CD4-positive, alpha-beta T cell treated with Interferon gamma for 1 hour (primary cell): Measurements from ENCODE around the gene ATG7.
"Not testable (repeated sequence)": the region's sequence is repeated elsewhere in the genome, so short reads cannot be mapped to it uniquely, and the experiment has no call there.

Experiments used
- DNase-seq: peaks from one replicate; pipeline ENCODE4 v3.0.0-alpha.2; 2020

Gene ATG7

GRCh38 chr3:11511606-11512005 is 239.4 kb downstream of the ATG7 start:
- DNase-seq, result not testable (repeated sequence)

- DNase-seq, result not testable (repeated sequence)
These were observed 241.1 kb downstream of the ATG7 start for GRCh38 chr3:11513125-11513816.

GRCh38 chr3:11513817-11514135 is 241.6 kb downstream of the ATG7 start:
- no peak for DNase-seq

GRCh38 chr3:11514191-11514821 is 242.1 kb downstream of the ATG7 start:
- DNase-seq, result no peak

- no peak for DNase-seq
These were observed 245.4 kb downstream of the ATG7 start for GRCh38 chr3:11517601-11518000.

- no peak for DNase-seq
These were observed 249.0 kb downstream of the ATG7 start for GRCh38 chr3:11521167-11521566.

- no peak for DNase-seq
These were observed 250.2 kb downstream of the ATG7 start for GRCh38 chr3:11522398-11522715.

GRCh38 chr3:11522953-11523571 is 250.9 kb downstream of the ATG7 start:
- DNase-seq, result no peak

GRCh38 chr3:11523572-11524101 is 251.4 kb downstream of the ATG7 start:
- no peak for DNase-seq

- not testable (repeated sequence) for DNase-seq
These were observed 253.9 kb downstream of the ATG7 start for GRCh38 chr3:11526121-11526520.

- no peak for DNase-seq
These were observed 257.1 kb downstream of the ATG7 start for GRCh38 chr3:11529281-11529680.

GRCh38 chr3:11530153-11530721 is 258.0 kb downstream of the ATG7 start:
- DNase-seq, result no peak

GRCh38 chr3:11532931-11533391 is 260.8 kb downstream of the ATG7 start:
- no peak for DNase-seq

GRCh38 chr3:11534011-11534792 is 262.0 kb downstream of the ATG7 start:
- no peak for DNase-seq

GRCh38 chr3:11534793-11535101 is 262.6 kb downstream of the ATG7 start:
- no peak for DNase-seq

GRCh38 chr3:11535243-11535960 is 263.2 kb downstream of the ATG7 start:
- DNase-seq, result no peak

- no peak for DNase-seq
These were observed 264.1 kb downstream of the ATG7 start for GRCh38 chr3:11536132-11536935.

- DNase-seq, result no peak
These were observed 264.9 kb downstream of the ATG7 start for GRCh38 chr3:11536936-11537612.

GRCh38 chr3:11538581-11538980 is 266.4 kb downstream of the ATG7 start:
- DNase-seq, result no peak

- no peak for DNase-seq
These were observed 267.0 kb downstream of the ATG7 start for GRCh38 chr3:11539218-11539617.

GRCh38 chr3:11539677-11540076 is 267.5 kb downstream of the ATG7 start:
- no peak for DNase-seq
